ENCODE measurements around the gene ARID1B.

Gene ARID1B

DNA sequence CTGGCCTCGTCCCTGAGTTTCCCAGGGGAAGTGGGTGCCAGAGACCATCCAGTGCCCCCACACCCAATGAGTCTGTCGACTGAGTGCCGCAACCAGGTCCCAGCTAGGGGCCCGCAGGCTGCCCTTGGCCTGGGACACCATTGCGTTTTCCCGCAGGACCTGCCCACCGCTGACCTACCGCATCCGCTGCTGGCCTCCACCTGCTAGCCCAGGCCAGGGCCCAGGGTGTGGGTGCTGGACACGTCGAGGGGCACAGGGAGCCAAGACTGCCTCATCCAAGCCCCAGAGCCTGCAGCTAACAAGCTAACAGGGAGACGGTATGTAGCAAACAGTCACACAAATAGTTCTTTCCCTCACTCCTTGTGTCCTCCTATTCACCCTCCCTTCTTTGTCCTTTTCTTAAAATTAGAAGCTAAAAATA, 448.4 kb downstream of the ARID1B start:
- no peak for DNase-seq (ENCODE audit: low read depth in 2 of 2)

DNA sequence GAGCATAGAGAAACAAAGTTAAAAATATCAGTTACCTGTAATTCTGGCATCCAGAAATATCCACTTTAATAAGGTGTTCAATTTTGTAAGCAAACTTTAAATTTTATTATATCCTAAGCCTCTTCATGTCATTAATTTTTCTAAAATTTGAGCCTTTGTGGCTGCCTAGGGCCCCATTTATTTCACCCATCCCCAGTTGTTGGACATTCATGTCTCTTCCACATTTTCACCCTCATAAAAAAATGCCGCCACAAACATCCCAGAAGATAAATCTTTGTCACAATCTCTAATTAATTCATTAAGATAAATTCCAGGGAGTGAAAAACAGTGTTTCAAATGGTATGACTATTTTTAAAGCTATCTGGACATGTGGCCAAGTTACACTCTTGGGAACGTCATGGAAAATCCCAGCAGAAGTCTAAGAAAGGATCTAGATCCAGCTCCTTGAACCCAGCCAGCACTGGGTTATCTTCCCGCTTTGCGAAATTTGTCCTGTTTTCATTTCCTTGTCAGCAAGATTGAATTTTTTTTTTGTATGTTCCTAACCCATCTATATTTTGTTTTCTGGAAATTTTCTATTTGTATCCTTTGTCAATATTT, 448.9 kb downstream of the ARID1B start:
- peak; percentile 62 to 63 for DNase-seq (ENCODE audit: low read depth in 2 of 2)

DNA sequence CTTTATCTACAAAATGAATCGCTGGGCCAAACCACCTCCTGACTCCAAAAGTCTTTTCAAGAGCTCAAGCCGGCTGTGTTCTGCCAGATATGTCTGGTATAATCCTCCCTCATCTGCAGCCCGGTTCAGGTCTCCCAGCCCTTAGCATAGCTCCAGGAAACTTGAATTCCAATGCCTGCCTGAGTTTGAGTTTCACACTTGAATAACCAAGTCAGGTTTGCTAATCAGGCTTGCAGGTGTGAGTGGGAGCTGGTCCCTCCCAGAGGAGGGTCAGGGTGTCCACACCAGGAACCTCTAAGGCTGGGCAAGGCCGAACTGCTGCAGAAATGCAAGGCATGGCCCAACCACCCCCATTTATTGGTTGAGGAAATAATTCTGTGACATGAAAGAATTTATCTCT, 449.6 kb downstream of the ARID1B start:
- no peak for DNase-seq (ENCODE audit: low read depth in 2 of 2)

DNA sequence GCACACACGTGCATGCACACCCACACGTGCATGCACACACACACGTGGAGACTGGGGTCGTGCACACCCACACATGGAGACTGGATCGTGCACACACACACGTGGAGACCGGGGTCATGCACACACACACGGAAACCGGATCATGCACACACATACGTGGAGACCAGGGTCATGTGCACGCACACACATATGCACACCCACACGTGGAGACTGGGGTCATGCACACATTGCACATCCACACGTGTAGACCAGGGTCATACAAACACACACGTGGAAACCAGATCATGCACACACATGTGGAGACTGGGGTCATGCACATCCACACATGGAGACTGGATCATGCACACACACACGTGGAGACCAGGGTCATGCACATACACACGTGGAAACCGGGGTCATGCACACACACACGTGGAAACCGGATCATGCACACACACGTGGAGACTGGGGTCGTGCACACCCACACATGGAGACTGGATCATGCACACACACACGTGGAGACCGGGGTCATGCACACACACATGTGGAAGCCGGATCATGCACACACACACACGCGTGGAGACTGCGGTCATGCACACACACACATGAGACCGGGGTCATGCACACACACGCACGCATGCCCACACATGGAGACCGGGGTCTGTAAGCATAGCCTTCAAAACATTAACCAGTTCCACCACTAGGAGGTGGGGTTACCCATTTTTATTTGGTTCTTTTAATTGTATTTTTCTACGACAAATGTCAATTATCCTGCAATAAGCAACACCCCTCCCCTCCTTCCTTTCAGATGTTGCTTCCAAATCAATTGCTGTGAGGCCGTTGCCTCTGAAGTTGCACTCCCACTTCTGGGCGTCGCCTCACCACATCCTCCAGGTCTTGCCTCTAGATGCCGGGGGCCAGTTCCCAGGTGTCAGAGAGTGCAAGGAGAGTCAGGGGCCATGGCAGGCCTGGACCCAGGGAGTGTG, 450.3 kb downstream of the ARID1B start:
- DNase-seq (ENCODE audit: low read depth in 2 of 2) = no peak

DNA sequence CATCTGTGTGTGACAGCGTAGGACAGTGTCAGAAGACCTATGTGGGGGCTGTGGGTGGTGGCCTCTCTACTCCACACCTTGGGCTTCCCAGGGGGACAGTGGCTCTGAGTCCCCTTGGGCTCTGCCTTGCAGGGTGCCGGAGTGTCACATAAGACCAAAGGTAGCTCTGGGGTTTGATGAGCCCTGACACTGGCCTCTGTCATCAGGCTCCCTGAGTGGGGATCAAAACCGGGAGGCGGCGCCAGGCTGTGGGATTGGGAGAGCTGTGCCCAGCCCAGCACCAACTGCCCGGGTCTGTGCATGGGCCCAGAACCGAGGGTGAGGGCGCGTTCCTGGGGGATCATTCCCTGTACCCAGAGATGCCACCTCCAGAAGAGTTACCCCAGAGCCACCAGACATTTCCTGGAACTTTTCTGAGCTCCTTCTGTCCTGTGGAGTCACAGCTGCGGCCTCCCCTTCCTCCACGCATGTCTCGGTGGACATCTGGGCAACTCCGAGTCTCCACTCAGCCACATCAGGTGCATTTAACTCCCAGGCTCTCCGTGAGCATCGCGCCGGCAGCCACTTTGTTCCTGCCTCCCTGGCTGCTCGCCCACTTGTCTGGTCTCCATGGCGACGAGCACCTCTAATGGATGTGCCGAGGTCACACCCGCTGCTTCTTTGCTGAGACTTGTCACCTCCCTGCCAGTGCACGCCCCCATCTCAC, 451.4 kb downstream of the ARID1B start:
- no peak for DNase-seq (ENCODE audit: low read depth in 2 of 2)

DNA sequence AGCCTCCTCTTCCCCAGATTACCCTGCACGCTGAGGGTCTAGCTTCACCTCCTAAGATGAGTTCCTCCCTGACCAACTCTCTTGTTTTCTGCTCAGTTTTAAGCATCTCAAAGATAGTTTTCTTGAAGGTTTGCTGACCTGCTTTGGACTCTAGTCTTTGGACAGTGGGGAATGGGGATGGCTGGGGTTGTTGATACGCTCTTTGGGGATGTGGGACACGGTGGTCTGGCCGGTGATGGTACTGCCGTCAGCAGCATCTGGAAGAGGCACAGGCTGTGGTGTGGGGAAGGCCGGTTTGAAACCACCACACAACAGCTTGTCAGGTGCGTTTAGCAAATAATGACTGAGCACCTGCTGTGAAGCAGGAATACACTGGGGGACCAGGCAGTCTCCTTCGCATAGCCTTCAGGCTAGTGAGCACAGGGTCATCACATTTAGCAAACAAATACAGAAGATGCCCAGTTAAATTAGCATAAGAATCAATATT, 452.0 kb downstream of the ARID1B start:
- DNase-seq (ENCODE audit: low read depth in 2 of 2) = no peak

DNA sequence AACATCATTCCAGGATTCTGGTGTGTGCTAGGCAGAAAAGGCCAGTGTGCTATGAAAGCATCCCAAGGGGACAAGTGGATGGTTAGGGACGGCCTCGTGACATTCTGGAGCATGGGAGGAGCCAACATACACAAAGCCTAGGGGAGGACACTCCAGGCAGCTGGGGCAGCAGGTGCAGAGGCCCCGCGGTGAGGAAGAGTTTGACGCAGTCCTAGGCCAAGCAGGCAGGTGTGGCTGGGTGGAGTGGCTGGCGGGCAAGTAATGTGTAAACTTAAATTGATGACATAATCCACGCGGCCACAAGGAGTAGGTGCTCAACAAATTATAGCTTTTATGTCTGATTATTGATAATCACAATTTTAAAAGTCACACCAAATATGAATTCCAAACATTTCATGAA, 452.5 kb downstream of the ARID1B start:
- DNase-seq (ENCODE audit: low read depth in 2 of 2) = no peak

DNA sequence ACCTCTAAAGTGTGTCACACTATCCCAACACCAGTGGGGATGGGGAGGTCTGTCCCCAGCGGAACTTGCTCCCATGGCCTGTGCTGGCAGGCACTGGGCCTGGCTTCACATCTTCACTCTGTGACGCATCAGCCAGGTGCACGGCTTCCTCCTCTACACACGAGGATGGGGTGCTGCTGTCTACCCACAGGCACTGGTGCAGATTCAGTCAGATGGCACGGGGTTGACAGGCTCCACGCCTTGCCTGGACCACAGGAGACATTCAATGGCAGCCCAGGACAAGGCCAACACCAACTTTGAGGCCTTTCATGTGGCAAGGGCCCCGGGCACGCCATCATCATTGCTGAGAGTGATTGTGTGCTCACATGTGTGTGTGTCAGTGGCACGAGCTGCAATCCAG, 453.7 kb downstream of the ARID1B start:
- DNase-seq (ENCODE audit: low read depth in 2 of 2) = no peak

DNA sequence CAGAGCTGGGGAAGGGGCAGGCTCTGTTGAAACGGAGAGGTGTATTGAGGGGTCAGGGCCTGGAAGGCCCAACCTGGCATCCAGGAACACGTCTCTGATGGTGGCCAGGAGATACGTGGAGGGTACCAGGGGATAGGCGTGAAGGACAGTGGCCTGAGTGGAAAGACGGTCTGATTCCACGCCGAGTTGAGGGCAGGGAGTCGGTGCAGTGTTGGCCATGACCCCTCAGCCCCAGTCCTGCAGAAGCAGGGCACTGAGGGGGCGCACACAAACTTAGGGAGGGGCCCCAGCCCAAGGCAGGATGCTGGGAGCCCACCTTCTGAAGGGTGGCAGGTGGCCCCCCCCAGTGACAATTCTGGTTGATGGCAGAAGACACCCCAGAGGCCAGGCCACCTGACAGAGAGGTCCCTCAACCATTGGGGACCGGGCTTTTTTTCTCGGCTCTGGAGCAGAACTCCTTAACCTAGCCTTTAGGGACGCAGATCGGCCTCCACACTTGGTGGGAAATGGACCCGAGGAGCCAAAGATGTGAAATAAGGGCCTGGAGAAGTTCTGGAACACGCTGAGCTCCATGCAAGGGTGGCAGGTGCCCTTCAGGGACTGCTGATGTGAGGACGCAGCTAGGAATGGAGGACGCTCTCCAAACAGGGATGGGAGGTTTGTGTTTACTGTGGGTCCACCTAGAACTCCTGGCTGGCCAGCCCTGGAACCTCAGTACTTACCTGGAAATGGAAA, 455.1 kb downstream of the ARID1B start:
- no peak for DNase-seq (ENCODE audit: low read depth in 2 of 2)

DNA sequence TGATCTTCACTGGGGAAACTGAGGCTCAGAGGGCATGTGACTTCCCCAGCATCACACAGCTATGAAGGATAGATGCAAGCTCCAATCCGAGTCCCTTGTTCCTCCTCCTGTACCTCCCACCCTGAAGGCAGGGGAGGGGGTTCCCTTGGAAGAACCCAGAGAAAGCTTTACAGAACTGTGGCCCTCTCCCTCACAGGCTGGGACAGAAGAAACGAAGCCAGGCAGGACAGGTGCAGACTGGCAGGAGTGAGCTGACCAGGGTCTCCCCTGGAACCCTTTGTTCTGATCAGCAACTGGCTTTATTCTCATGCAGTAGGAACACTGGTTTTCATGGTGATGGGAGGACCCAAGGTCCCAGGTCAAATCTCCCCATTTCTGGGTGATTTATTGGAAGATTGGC, 456.0 kb downstream of the ARID1B start:
- DNase-seq (ENCODE audit: low read depth in 2 of 2) = no peak

DNA sequence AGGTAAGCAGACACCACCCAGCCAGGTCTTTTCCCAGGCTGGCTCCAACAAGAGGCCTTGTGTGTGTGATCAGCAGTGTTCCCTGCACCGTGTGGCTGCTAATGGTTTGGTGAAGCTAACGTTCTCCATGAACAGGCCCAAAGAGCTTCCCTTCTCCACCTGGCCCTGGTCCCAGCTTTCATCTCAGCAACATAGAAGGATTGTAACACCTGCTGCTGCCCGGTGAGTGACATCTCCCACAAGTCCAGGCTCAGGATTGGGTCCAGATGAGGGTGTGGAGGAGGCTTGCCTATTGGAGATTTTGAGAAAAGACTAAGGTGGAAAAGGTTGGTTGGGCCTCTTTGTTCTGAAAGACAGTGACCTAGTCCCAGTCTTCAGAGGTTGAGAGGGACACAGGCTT, 456.5 kb downstream of the ARID1B start:
- DNase-seq (ENCODE audit: low read depth in 2 of 2) = no peak

DNA sequence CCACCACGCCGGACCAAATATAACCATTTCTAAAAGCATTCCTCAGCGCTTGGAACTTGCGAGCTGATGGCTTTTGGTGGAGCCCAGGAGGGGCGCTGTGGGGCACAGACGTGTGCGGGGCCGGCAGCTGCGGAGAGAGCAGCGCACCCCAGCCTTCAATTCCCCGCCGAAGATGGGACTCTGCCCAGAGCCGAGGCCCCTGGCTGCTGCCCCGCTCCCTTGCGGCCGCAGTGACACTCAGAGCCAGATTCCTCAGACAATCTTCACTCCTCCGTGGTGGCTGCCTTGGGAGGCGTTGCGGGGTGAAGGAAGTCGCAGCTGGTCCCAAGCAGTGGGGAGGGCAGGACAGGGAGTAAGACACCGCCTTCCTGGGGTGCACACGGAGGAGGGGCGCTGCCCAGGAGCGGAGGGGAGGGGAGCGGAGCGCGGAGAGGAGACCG, 458.4 kb downstream of the ARID1B start:
- DNase-seq (ENCODE audit: low read depth in 2 of 2) = no peak

DNA sequence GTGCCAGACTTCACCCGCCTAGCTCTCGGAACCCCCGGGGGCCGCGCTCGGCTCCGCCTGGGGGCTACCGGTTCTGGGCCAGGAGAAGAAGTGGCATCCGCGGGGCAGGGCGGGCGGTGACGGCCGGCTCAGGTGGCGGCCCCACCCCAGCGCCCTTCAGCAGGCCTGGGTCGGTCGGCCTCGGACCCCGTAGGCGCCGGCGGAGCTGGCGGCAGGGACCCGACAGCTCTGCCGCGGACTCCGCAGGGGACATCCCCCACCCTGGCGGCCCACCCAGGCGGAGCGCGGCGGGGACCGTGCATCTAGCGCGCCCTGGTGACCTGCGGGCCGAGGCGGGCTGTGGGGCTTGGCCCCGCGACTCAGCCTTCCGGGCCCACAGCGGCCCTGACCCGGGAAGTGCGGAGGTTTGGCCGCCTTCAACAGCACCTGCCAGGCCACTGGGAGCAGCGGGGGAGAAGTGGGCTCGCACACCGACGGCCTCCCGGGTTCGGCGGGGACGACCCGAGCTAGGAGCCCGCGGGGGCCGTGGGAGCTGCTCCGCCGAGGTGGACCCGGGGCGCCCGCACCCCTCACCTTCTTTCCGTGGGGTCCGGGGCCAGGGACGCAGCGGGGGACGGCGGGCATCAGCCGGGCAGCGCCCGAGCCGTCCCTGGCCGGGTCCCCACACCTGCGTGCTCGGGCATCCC, 459.0 kb downstream of the ARID1B start:
- no peak for DNase-seq (ENCODE audit: low read depth in 2 of 2)

DNA sequence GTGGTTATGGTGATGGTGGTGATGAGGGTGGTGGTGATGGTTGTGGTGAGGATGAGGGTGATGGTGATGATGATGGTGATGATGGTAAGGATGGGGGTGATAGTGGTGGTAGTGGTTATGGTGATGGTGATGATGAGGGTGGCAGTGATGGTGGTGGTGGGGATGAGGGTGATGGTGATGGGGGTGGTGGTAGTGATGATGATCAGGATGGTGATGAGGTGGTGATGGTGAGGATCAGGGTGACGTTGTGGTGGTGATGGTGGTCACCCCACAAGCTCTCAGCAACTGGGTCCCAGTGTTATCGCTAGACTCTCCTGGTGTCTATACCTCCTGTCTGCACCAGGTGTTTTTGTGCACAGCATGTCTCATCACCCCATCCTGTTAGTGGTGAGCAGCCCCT, 461.2 kb downstream of the ARID1B start:
- DNase-seq (ENCODE audit: low read depth in 2 of 2) = no peak

DNA sequence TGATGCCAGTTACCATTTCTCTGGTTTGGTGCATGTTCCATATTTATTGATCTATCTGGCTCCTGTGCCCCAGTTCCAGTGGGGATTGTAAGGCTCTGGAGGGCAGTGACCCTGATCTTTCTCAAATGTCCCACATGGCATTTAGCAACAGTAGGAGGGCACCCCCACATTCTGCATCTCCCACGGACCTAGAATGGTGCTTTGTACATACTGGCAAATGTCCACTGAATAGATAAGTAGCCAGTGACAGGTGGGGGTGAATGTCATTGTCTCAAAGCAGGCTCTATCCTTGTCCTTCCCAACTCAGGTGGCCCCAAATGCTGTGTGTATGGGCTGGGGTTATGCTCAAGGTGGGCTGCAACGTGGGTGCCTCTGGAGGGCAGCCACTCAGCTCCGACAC, 462.0 kb downstream of the ARID1B start:
- no peak for DNase-seq (ENCODE audit: low read depth in 2 of 2)

DNA sequence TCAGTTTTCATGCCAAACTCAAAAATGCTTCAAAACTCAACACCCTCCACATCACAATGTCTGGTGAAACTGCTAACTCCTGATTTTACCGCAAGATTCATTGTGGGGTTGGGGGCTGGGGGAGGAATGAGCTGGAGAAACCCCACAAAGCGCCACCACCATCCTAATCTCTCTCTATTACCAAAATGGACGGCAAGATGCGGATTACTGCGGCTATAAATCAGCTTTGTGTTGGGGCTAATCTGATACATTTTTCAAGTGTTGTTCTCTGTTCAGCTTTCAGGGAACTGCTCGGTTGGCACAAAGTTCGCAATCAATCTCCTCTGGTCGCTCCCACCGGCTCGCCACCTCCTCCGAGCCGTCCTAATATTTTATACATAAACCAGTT, 462.5 kb downstream of the ARID1B start:
- no peak for DNase-seq (ENCODE audit: low read depth in 2 of 2)

DNA sequence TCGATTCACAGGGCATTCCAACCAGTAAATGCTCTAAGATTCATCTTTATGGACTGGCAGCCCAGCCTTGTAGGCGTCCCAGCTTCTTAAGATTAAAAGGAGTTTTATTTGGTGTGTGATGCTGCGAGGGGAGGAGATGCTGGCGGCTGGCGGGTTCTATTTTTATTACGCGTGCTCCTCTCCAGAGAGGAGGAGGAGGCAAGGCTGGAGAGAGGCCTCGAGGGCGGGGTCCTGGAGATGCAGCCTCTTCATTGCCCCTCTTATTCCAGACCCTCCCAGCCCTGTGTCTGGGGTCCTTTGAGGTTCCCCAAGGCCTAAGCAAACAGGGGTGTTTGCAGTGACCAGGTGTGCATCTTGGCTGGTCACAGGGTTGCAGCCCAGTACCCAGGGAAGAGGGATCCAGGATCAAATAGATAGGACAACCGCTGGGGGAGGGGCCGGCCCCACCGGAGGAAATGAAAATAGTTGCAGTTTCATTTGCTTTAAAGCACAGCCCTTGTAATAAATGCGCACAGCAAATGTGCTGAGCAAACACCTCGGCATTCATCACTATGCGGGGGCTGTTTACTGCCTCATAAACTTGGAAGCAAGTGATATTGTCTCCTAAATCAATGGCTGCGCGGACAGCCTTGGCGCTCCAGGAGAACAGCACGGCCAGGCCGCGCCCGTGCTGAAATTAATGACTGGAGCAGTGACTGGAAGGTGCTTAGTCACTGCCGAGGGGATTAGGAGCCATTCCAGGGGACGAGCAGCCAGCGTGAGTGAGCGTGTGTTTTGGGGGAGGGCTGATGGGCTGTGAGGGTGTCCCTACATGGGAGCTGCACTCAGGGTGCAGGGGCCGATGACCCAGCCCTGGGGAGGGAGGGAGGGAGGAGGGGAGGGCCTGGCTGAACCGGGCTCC, 463.1 kb downstream of the ARID1B start:
- peak in 1 of 2 experiments; percentile 59 for DNase-seq (ENCODE audit: low read depth in 2 of 2)

DNA sequence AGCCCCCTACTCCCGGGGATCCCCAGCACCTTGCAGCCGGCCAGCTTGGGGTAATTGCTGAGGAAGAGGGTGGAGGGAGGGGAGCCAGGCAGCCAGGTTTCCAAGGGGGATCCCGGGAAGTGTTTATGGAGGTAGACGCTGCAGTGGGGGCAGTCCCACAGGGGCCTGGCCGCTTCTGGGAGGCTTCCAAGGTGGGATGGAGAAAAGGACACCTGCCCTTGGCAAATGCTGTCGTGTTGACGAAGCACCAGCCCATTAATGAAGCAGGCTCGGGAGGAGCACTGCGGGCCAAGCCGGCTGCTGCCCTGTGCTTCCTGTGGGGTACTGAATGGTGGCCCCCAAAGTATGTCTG, 463.8 kb downstream of the ARID1B start:
- DNase-seq (ENCODE audit: low read depth in 2 of 2) = no peak

DNA sequence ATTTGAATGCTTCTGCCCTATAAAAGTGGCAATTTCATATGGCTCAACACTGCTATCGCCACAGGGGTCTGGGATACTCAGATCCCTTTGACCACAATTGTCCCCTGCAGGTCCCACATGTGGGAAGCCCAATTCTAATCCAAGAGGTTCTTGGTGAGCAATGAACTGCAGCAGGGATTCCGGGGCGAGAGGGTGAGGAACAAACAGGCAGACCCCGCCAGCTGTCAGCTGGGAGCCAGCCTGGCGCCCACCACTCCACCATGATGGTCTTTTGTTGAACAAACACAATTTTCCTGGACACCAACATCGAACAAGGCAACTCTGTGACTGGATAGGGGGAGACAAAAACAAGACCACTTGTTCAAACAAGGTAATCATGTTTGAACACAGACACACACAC, 465.6 kb downstream of the ARID1B start:
- DNase-seq (ENCODE audit: low read depth in 2 of 2) = no peak

DNA sequence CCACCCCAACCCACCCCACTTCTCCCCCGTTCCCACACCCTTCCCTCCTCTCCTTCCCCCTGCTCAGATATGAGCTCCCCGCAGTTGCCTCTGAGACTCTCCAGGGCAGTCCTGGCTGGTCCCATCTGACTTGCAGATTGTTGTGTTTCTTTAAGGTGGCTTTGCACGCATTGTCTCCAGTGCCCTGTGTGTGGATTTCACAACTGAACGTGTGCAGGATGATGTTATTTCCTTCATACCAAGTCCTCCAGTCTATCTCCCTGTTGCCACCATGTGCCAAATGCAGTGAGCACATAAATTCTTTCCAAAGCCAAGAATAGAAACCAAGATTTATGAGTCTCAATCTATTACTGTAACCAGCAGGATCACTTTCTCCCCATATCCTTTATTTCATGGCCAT, 467.0 kb downstream of the ARID1B start:
- peak; percentile 78 to 79 for DNase-seq (ENCODE audit: low read depth in 2 of 2)
